ENCODE data around the gene VIL1.

DNA sequence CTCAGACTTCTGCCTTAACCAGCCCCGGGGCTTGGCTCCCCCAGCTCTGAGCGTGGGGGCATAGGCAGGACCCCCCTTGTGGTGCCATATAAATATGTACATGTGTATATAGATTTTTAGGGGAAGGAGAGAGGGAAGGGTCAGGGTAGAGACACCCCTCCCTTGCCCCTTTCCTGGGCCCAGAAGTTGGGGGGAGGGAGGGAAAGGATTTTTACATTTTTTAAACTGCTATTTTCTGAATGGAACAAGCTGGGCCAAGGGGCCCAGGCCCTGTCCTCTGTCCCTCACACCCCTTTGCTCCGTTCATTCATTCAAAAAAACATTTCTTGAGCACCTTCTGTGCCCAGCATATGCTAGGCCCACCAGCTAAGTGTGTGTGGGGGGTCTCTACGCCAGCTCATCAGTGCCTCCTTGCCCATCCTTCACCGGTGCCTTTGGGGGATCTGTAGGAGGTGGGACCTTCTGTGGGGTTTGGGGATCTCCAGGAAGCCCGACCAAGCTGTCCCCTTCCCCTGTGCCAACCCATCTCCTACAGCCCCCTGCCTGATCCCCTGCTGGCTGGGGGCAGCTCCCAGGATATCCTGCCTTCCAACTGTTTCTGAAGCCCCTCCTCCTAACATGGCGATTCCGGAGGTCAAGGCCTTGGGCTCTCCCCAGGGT lies 13.7 kb upstream of the VIL1 start:
- TF ChIP-seq EZH2 (IDR thresholded peaks at IDR 0.05; ENCODE audit: low read length, missing control alignments) = no peak
- TF ChIP-seq, protein P1, sequence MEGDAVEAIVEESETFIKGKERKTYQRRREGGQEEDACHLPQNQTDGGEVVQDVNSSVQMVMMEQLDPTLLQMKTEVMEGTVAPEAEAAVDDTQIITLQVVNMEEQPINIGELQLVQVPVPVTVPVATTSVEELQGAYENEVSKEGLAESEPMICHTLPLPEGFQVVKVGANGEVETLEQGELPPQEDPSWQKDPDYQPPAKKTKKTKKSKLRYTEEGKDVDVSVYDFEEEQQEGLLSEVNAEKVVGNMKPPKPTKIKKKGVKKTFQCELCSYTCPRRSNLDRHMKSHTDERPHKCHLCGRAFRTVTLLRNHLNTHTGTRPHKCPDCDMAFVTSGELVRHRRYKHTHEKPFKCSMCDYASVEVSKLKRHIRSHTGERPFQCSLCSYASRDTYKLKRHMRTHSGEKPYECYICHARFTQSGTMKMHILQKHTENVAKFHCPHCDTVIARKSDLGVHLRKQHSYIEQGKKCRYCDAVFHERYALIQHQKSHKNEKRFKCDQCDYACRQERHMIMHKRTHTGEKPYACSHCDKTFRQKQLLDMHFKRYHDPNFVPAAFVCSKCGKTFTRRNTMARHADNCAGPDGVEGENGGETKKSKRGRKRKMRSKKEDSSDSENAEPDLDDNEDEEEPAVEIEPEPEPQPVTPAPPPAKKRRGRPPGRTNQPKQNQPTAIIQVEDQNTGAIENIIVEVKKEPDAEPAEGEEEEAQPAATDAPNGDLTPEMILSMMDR (conservative IDR thresholded peaks at IDR 0.05 in 1 of 2, IDR thresholded peaks at IDR 0.05 in 1 of 2; ENCODE audit: low read depth in 1 of 2, low read length in 2 of 2) = no peak
